GM18519 (cell line): ENCODE results near the gene SLC22A3.
"Not testable (repeated sequence)": the region's sequence is repeated elsewhere in the genome, so short reads cannot be mapped to it uniquely, and the experiment has no call there.

Experiments used
- ATAC-seq: cut with Tn5 transposase; IDR thresholded peaks from one replicate; pipeline ENCODE4 v1.9.1; 2021; ENCODE audit warnings: mild to moderate bottlenecking, moderate library complexity; ENCODE audit not compliant: unreplicated experiment, low FRiP score

SLC22A3 gene

GRCh38 chr6:160431791-160432404, 83.7 kb downstream of the SLC22A3 start:
- ATAC-seq: no peak

DNA sequence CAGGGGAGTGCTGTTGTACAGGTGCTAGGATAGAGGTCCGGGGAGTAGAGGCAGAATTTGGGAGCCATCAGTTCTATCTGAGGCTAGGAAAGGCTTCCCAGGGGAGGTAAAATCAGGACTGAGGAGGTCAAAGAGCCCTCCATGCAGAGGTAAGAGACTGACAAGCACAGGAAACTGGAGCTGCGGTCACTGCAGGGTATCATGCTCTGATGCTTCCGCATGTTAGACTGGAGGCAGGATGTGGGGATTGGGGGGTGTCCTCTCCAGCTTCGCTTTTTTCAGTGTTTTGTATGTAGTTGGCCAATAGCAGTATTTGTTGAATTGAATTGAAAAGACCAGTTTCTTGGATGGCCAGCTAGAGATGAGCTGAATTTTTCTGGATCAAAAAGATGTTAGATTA, 87.8 kb downstream of the SLC22A3 start:
- no peak for ATAC-seq

- no peak for ATAC-seq
Observed at GRCh38 chr6:160437154-160437553, 89.0 kb downstream of the SLC22A3 start.

- no peak for ATAC-seq
Observed at GRCh38 chr6:160437775-160438174, 89.6 kb downstream of the SLC22A3 start.

DNA sequence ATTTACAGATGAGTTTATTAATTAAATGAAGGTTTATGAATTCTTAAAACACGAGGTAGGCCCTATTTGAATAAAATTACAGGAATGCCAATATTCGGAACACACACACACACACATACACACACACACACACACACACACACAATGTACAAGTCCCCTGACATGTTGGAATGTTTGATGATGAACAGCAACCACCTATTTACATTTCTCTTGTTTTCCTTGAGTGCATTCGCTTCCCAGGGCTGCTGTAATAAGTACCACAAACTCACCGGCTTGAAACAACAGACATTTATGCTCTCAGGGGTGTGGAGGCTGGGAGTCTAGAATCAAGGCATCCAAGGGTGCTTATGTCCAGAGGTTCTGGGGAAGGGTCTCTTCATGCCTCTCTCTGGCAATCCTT, 90.3 kb downstream of the SLC22A3 start:
- ATAC-seq: no peak

- no peak for ATAC-seq
Observed at GRCh38 chr6:160439751-160440150, 91.6 kb downstream of the SLC22A3 start.

- ATAC-seq: no peak
Observed at GRCh38 chr6:160442151-160442550, 94.0 kb downstream of the SLC22A3 start.

GRCh38 chr6:160445130-160445529, 97.0 kb downstream of the SLC22A3 start:
- ATAC-seq: no peak

- ATAC-seq: no peak
Observed at GRCh38 chr6:160447350-160447749, 99.2 kb downstream of the SLC22A3 start.

GRCh38 chr6:160449787-160450186, 101.6 kb downstream of the SLC22A3 start:
- not testable (repeated sequence) for ATAC-seq

DNA sequence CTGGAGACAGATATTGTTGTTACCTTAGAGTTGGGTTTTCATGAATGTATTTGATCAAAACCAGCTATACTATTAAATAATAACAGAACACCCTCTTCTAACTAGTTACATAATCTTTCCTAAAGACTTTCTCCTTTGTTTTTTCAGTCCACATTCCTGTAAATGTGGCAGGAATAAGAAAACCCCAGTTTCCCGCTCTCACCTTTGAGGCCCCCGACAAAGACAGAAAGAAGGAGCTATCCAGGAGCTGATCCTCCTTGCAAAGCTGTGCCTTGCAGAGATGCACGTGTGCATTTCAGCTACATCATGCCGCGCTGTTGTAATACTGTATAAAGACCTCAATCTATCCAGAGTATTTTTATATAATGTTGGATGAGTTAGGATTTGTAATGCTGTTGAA, 102.7 kb downstream of the SLC22A3 start:
- ATAC-seq: no peak

GRCh38 chr6:160454303-160454702, 106.1 kb downstream of the SLC22A3 start:
- ATAC-seq: no peak

DNA sequence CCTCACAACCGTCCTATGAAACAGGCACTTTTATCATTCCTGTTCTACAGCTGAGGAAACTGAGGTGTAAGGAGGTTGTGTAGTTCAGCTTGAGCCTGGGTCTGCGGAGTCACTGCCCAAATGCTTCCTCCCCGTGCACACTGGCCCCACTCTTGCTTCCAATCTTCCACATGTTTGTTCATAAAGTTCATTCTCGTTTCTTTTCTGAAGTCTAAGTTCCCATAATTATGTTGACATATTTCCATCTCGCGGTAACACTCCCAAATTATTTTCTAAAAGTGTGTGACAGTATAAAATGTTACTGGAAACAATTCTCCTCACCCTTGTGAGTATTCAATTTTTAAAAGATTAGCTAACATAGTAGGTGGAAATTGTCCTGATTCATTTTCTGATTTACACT, 106.9 kb downstream of the SLC22A3 start:
- ATAC-seq: no peak

DNA sequence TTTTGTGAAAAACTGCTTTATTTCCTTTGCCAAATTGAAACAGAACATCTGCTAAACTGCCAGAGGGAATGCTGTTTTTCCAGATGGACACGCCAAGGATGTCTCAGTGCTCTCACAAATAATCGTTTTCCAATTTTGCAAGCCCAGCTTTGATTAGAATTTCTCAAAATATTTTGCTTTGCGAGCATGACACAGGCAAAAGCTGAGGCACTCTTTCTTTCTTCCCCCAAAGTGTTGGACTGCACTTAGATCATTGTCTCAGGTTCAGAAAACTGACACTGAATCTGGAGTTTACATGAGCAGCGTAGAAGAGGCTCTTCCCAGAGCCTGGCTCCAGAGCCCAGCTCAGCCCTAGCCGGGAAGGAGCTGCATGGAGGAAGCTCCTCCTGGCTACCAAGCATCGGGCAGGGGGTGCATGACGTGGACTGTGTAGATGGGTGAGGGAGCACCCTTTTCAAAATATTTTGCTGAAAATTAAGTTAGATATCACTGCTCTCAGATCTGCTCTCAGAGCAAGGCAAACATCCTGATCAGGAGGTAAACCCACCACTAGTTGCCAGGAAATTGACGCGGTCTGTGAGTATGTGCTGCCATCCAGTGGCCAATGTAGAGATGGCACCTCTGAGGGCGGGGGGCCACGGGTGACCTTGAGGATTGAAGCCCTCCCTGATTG, 107.5 kb downstream of the SLC22A3 start:
- peak; percentile 71 for ATAC-seq

GRCh38 chr6:160456214-160456546, 108.0 kb downstream of the SLC22A3 start:
- ATAC-seq: no peak

- no peak for ATAC-seq
Observed at GRCh38 chr6:160457823-160458222, 109.6 kb downstream of the SLC22A3 start.

DNA sequence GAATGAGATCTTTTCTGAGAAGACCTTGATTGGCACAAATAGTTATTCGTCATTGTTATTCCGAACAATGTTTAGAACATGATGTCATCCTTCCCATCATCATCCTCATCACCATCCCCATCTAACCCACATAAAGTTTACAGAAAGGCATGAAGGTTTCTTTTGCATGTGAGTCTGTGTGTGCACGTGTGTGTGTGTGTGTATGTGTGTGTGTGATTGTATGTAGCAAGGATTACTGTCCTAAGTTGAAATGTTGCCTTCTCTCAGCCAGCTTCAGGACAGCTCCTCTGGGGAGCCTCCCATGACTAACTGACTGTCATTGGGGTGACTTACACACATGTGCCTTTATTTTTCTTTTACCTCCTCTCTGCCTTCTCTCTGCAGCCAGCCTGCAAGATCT, 113.5 kb downstream of the SLC22A3 start:
- no peak for ATAC-seq

GRCh38 chr6:160462116-160462515, 113.9 kb downstream of the SLC22A3 start:
- ATAC-seq: peak; percentile 16

DNA sequence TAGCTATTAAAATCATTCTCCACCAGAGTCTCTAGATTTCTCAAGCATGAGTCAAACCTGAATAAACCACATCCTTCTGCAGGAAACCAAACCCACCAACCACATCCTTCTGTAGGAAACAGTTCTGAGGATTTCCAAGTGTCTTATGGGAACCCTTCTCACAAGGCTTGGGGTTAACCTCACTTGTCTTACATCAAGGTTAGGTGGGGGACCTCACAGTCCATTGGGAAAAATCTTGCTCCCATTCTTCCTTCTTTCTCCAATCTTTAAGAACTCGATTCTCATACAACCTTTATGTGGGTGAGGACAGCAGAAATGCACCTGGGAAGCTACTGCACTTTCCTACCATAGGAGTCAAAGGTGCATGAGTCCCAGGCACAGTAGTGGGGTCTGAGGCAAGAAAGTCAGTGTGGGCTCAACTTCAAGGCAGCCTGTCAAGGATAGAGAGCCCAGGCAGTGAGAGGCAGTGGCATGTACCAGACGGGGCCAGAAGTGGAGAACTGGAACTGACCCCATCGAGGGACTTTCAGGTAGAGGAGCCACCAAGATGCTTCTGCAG, 114.5 kb downstream of the SLC22A3 start:
- peak; percentile 99 for ATAC-seq

DNA sequence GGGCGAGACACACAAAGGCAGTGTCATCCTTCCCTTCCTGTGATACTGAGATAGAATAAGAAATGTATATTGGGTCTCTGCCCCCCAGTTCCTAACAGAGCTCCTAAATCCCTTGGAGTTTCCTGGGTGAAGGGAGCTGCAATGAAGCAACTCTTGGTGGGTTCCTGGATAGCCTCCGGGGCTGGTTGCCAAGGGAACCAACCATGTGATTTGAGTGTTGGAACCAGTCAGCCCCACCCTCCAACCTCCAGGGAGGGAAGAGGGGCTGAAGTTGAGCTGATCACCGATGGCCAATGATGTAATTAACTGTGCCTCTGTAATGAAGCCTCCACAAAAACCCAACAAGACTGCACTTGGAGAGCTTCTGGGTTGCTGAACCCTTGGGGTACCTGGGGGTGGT, 116.6 kb downstream of the SLC22A3 start:
- no peak for ATAC-seq

DNA sequence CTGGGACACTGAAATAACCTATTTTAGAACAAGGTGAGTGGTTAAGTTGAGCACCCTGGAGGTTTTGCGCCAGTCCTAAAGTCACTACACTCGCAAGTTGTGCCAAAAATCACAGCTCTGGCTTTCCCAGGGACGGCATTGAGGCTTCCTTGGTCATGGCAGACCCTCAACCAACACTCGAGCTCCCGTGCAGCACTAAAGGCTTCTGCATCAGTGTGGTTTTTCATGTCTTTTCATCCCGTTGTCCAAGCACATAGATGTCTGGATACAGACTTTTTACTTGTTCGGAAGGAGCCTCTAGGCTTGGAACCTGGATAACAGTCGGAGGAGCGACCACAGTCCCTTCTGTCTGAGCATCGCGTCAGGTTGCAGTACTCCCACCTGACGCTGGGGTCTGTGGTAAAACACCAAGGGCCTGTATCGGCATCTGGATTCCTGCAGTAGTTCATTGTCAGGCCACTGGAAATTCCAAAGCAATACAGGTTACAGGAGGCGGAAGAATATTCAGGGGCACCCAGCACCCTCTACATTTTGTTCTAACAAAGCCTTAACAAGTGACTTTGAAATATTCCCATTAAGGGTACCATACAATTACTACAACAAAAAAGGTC, 119.2 kb downstream of the SLC22A3 start:
- not testable (repeated sequence) for ATAC-seq

DNA sequence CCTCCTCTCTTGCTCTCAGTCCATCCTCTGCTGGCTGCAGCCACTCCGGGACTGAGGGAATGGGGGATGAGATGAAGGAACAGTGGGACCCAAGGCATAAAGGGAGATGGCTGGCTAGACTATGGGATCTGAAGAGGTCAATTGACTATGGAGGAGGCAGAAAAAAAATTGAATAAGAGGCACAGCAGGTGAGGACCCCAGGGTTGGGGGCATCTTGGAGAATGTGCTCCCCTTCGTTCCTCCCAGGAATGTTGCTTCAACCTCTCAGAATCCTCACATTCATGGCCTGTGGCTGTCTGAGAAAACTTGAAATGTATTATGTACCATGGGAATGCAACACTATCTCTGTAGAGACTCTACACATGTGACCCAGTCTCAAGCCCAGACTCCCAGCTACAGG, 121.0 kb downstream of the SLC22A3 start:
- no peak for ATAC-seq
